Measurements from ENCODE around the gene OR51I1.

OR51I1 gene

DNA sequence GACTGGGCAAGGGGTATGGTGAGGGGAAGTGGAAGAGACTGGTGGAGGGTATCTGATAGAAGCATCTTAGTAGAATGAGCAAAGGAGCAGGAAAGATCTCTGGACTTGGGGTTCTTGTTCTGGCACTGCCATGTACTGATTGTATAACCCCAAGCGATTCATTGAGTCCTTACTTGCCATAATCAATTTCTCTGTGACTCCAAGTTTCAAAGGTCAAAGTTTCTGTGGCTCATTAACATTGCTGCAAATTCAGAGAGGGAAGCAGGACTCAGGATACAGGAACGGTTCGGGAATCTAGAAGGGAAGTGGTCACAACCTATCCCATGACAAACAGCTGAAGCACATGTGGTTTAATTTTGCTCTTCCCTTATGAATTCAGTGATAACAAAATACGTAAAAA is 8.1 kb upstream of the OR51I1 start:
- H3K4me2 ChIP-seq = no peak overlapping the region
- H3K4me3 ChIP-seq = no peak overlapping the region
- no peaks in the 10 kb centered on the region for H3K36me3 ChIP-seq
- H3K4me1 ChIP-seq = no peaks in the 10 kb centered on the region
- H3K9ac ChIP-seq = no peak overlapping the region
- no peak overlapping the region for H3K27ac ChIP-seq
- H3K9me3 ChIP-seq = no peaks in the 10 kb centered on the region
- H4K20me1 ChIP-seq = no peaks in the 10 kb centered on the region
- no peak for TF ChIP-seq Cebpa-rat (IDR thresholded peaks at IDR 0.05)
- no peaks in the 10 kb centered on the region for H3K27me3 ChIP-seq

GRCh38 chr11:5449023-5449422 is 7.7 kb upstream of the OR51I1 start, which contains the start of gene OR51I2:
OR51I2 (plus strand) TSS chr11:5449323; CDS start chr11:5453489, 4,166 bp downstream.
- H3K27me3 ChIP-seq = no peaks in the 10 kb centered on the region
- no peaks in the 10 kb centered on the region for H3K9me3 ChIP-seq
- H3K27ac ChIP-seq = no peak within 1 kb of the TSS
- H3K4me1 ChIP-seq = no peaks in the 10 kb centered on the region
- no peaks in the 10 kb centered on the region for H4K20me1 ChIP-seq
- H3K4me3 ChIP-seq = no peak within 1 kb of the TSS
- H3K4me2 ChIP-seq = no peak within 1 kb of the TSS
- no peak within 1 kb of the TSS for H3K9ac ChIP-seq
- H3K36me3 ChIP-seq = no peaks in the 10 kb centered on the region
- TF ChIP-seq Cebpa-rat (IDR thresholded peaks at IDR 0.05) = no peak

DNA sequence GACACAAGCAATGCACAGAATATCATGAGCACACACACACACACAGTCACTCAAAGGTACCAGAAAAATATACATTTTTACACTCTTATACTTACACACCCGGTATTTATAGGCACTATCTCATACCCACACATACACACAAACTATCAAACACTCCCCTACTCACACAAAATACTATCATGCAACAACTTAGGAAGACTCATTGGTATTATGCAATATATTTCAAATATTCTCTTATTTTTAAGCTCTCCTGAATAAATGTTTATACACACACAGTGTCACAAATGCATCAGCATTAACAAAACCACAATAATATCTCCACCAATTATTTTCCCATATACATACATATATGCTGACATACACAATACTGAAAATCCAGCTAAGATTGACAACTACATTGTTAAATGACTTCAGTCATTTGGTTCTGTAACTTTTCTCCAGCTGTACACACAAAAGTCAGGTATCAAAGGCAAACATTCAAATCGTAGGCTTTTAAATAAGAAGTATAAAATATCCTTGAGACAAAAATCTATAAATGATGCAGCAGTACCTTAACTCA is 2.6 kb upstream of the OR51I1 start:
- no peaks in the 10 kb centered on the region for H4K20me1 ChIP-seq
- H3K27me3 ChIP-seq = no peaks in the 10 kb centered on the region
- no peak overlapping the region for H3K9ac ChIP-seq
- H3K4me2 ChIP-seq = no peak overlapping the region
- H3K9me3 ChIP-seq = no peaks in the 10 kb centered on the region
- H3K4me3 ChIP-seq = no peak overlapping the region
- H3K27ac ChIP-seq = no peak overlapping the region
- H3K36me3 ChIP-seq = no peaks in the 10 kb centered on the region
- TF ChIP-seq Cebpa-rat (IDR thresholded peaks at IDR 0.05) = no peak
- no peaks in the 10 kb centered on the region for H3K4me1 ChIP-seq

GRCh38 chr11:5423131-5423530 is 18.2 kb downstream of the OR51I1 start:
- no peak for TF ChIP-seq Cebpa-rat (IDR thresholded peaks at IDR 0.05)
- no peak overlapping the region for H3K4me3 ChIP-seq
- H4K20me1 ChIP-seq = no peaks in the 10 kb centered on the region
- no peak overlapping the region for H3K9ac ChIP-seq
- no peaks in the 10 kb centered on the region for H3K36me3 ChIP-seq
- H3K27me3 ChIP-seq = no peaks in the 10 kb centered on the region
- H3K27ac ChIP-seq = no peak overlapping the region
- H3K4me2 ChIP-seq = no peak overlapping the region
- no peaks in the 10 kb centered on the region for H3K9me3 ChIP-seq
- no peaks in the 10 kb centered on the region for H3K4me1 ChIP-seq

DNA sequence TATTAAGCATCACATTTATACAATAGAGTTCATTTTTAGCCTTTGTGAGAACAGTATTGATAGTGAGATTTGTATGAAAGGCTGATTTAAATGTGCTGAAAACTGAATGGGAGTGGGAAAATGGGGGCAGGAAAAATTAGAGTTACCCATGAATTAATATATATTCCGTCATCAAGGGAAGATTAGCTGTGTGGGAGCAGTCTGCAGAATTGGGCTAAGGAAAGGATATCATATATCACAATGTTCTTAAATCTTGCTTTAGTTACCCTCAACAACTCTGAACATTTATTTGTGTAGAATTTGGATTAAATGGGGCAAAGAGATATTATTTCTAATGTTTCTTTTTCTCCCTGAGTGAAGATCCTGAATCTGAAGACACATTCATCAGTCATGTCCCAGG is 19.5 kb downstream of the OR51I1 start, which contains the start of gene OR51Q1:
TSS of gene OR51Q1 (plus strand) at position 301 of the 400 bp plus-strand sequence. CDS start at position 391, 90 bp downstream.
- H3K9me3 ChIP-seq = peaks cover 3% of the 10 kb centered on the region; the same call in 1 of the 2 replicates
- TF ChIP-seq Cebpa-rat (IDR thresholded peaks at IDR 0.05) = no peak
- no peaks in the 10 kb centered on the region for H3K4me1 ChIP-seq
- no peak within 1 kb of the TSS for H3K27ac ChIP-seq
- H3K36me3 ChIP-seq = no peaks in the 10 kb centered on the region
- H3K9ac ChIP-seq = no peak within 1 kb of the TSS
- H3K4me3 ChIP-seq = no peak within 1 kb of the TSS
- H4K20me1 ChIP-seq = no peaks in the 10 kb centered on the region
- H3K27me3 ChIP-seq = no peaks in the 10 kb centered on the region
- no peak within 1 kb of the TSS for H3K4me2 ChIP-seq

GRCh38 chr11:5420993-5421392 is 20.3 kb downstream of the OR51I1 start:
- no peak for TF ChIP-seq Cebpa-rat (IDR thresholded peaks at IDR 0.05)
- no peaks in the 10 kb centered on the region for H3K4me1 ChIP-seq
- H4K20me1 ChIP-seq = no peaks in the 10 kb centered on the region
- H3K9ac ChIP-seq = no peak overlapping the region
- no peak overlapping the region for H3K4me3 ChIP-seq
- no peaks in the 10 kb centered on the region for H3K27me3 ChIP-seq
- H3K27ac ChIP-seq = no peak overlapping the region
- H3K4me2 ChIP-seq = no peak overlapping the region
- H3K36me3 ChIP-seq = no peaks in the 10 kb centered on the region
- peaks cover 3% of the 10 kb centered on the region; the same call in 1 of the 2 replicates for H3K9me3 ChIP-seq

DNA sequence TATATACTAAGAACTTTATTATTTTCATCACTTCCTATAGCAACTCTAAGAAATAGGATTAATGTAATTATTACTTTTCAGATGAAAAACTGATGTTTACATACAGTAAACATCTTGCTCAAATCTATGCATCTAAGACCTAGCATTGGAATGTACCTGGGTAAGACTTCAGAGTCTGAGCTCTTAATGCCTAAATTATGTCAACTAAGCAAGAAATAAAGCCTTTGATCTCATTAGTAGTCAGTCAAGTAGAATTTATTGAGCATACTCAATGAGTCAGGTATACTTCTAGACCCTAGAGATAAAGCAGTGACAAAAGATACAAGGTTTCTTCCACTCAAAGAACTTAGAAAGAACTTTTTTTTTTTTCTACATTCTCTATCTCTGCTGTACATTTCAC is 36.1 kb downstream of the OR51I1 start:
- Histone ChIP-seq H3K4me2 (no peak overlapping the region), H3K36me3 (no peaks in the 10 kb centered on the region), H3K27ac (no peak overlapping the region), H3K4me1 (no peaks in the 10 kb centered on the region), H3K27me3 (no peaks in the 10 kb centered on the region), H3K9ac (no peak overlapping the region), H4K20me1 (no peaks in the 10 kb centered on the region), H3K9me3 (no peaks in the 10 kb centered on the region), H3K4me3 (no peak overlapping the region)
- no peak for TF ChIP-seq Cebpa-rat (IDR thresholded peaks at IDR 0.05)

DNA sequence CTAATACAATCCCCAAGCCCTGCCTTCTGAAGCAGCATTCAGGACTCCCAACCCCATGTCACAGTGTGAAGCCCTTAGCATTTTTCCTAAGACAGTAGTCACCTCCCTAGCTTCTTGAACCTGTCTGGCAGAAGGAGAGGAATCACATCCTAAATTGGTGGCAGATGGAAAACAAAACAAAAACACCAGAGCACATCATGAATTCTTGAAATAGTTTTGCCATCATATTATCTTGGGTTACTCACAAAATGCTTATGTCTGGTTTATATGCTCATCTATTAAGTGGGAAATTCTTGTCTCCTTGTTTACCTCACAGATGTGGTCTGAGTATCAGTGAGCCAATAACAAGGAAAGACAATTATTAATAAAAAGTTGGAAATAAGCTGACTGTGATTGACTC is 42.4 kb downstream of the OR51I1 start:
- H3K27me3 ChIP-seq = no peaks in the 10 kb centered on the region
- H3K36me3 ChIP-seq = no peaks in the 10 kb centered on the region
- no peak overlapping the region for H3K4me3 ChIP-seq
- TF ChIP-seq Cebpa-rat (IDR thresholded peaks at IDR 0.05) = no peak
- no peak overlapping the region for H3K4me2 ChIP-seq
- no peak overlapping the region for H3K27ac ChIP-seq
- H3K9me3 ChIP-seq = no peaks in the 10 kb centered on the region
- no peaks in the 10 kb centered on the region for H4K20me1 ChIP-seq
- H3K9ac ChIP-seq = no peak overlapping the region
- no peaks in the 10 kb centered on the region for H3K4me1 ChIP-seq

GRCh38 chr11:5394091-5394490 is 47.2 kb downstream of the OR51I1 start:
- Histone ChIP-seq H3K4me3 (no peak overlapping the region), H3K27ac (no peak overlapping the region), H3K9ac (no peak overlapping the region), H4K20me1 (no peaks in the 10 kb centered on the region), H3K36me3 (no peaks in the 10 kb centered on the region), H3K27me3 (no peaks in the 10 kb centered on the region), H3K4me1 (no peaks in the 10 kb centered on the region), H3K4me2 (no peak overlapping the region), H3K9me3 (no peaks in the 10 kb centered on the region)
- TF ChIP-seq Cebpa-rat (IDR thresholded peaks at IDR 0.05) = no peak
